HCT116 (cell line): Measurements from ENCODE around the gene NUBPL. TPM values are rescaled to one million over a fixed set of nuclear protein-coding genes. Genes with fewer than 3 reads are reported as not detected.

Source experiments
- ATAC-seq: fragments of 200-7000 bp; cut with Tn5 transposase; 2 replicates; pipeline ENCODE4 v1.9.1; 2020; ENCODE audit warnings: mild to moderate bottlenecking, moderate library complexity
- BruUV-seq: library from RNA; stranded (reverse); fragments of 400-500 nt; replicated peaks from 2 replicates; lab custom pipeline; 2021; lab: Mats Ljungman, UMichigan
- CTCF ChIA-PET: fragments of 300-600 bp; sonication (Branson Sonifier 250); formaldehyde crosslinking; loops from one replicate; lab custom pipeline; 2021; ENCODE audit warnings: antibody characterized with exemption; lab: Charles Lee
- POLR2A ChIA-PET: fragments of 300-600, 350-600 bp; sonication (Branson Sonifier 250); formaldehyde crosslinking; loops from one replicate; lab custom pipeline; 2021; ENCODE audit warnings: antibody characterized with exemption; lab: Charles Lee
- RAD21 ChIA-PET, 2 experiments: fragments of 300-600 bp; sonication (Branson Sonifier 250); formaldehyde crosslinking; loops; one replicate each; lab custom pipeline; 2023; ENCODE audit warnings: low total read pairs in 2 of 2; ENCODE audit not compliant: uncharacterized antibody in 2 of 2, unreplicated experiment in 2 of 2, low non-redundant PET in 1 of 2; lab: Charles Lee
- DNase-seq: peaks from one replicate; pipeline ENCODE4 v3.0.0-alpha.2; 2010; ENCODE audit warnings: low read depth, low spot score
- H2AFZ ChIP-seq: fragments of 200-600 bp; shearing (Covaris generic), sonication (generic); 2 replicates; pipeline ENCODE4 v1.6.1; 2017; ENCODE audit warnings: low read depth, mixed run types, mixed read lengths, antibody characterized with exemption, low read length; ENCODE audit not compliant: poor library complexity, severe bottlenecking
- H3K27ac ChIP-seq: 2 replicates; pipeline ENCODE4 v1.5.1; 2012; ENCODE audit warnings: low read depth, low read length
- H3K27me3 ChIP-seq: fragments of 200-600 bp; sonication (generic); 2 replicates; pipeline ENCODE4 v1.6.1; 2016; ENCODE audit warnings: mixed run types, low read length, mixed read lengths; ENCODE audit not compliant: insufficient read depth
- H3K36me3 ChIP-seq, 2 experiments: fragments of 200-500 bp in 1 of 2; fragments of 200-600 bp in 1 of 2; sonication (Bioruptor generic) in 1 of 2; sonication (generic) in 1 of 2; 2 replicates each; pipeline versions ENCODE4 v1.5.1 to v1.6.1; 2014 to 2016; ENCODE audit warnings: low read length in 2 of 2, inconsistent platforms in 1 of 2, mixed read lengths in 1 of 2, mixed run types in 1 of 2; ENCODE audit not compliant: insufficient read depth in 2 of 2, control insufficient read depth in 1 of 2
- H3K4me1 ChIP-seq, 2 experiments: fragments of 200-600 bp in 1 of 2; sonication (generic) in 1 of 2; 2 replicates each; pipeline versions ENCODE4 v1.5.1 to v1.6.1; 2012 to 2017; ENCODE audit warnings: low read length in 2 of 2, inconsistent platforms in 1 of 2, mild to moderate bottlenecking in 1 of 2, mixed read lengths in 1 of 2, mixed run types in 1 of 2, moderate library complexity in 1 of 2; ENCODE audit not compliant: insufficient read depth in 2 of 2, control insufficient read depth in 1 of 2
- H3K4me2 ChIP-seq: fragments of 200-600 bp; sonication (generic); 2 replicates; pipeline ENCODE4 v1.6.1; 2017; ENCODE audit warnings: mixed run types, low read length, mixed read lengths
- H3K4me3 ChIP-seq, 2 experiments: fragments of 200-600 bp in 1 of 2; sonication (generic) in 1 of 2; replicated peaks in 1 of 2; 2 replicates each; pipeline ENCODE4 v1.5.1; 2011 to 2016; ENCODE audit warnings: low read length in 2 of 2, control low read depth in 1 of 2, low read depth in 1 of 2, mild to moderate bottlenecking in 1 of 2, mixed read lengths in 1 of 2, mixed run types in 1 of 2
- H3K79me2 ChIP-seq: fragments of 200-600 bp; sonication (generic); 2 replicates; pipeline ENCODE4 v1.6.1; 2017; ENCODE audit warnings: mild to moderate bottlenecking, mixed run types, low read length, moderate library complexity, mixed read lengths; ENCODE audit not compliant: insufficient read depth
- H3K9ac ChIP-seq: fragments of 200-600 bp; sonication (generic); 2 replicates; pipeline ENCODE4 v1.6.1; 2016; ENCODE audit warnings: low read length, mixed read lengths
- H3K9me2 ChIP-seq: fragments of 200-600 bp; sonication (generic), shearing (Covaris generic); 2 replicates; pipeline ENCODE4 v1.6.1; 2017; ENCODE audit warnings: mixed run types, mild to moderate bottlenecking, moderate library complexity; ENCODE audit not compliant: insufficient read depth
- H3K9me3 ChIP-seq, 2 experiments: fragments of 200-500 bp in 1 of 2; fragments of 200-600 bp in 1 of 2; sonication (Bioruptor generic) in 1 of 2; sonication (generic) in 1 of 2; 2 replicates each; pipeline ENCODE4 v1.6.1; 2014 to 2017; ENCODE audit warnings: low read length in 2 of 2, mixed read lengths in 2 of 2, inconsistent platforms in 1 of 2, low read depth in 1 of 2, mild to moderate bottlenecking in 1 of 2, mixed run types in 1 of 2, moderate library complexity in 1 of 2; ENCODE audit not compliant: control insufficient read depth in 1 of 2, insufficient read depth in 1 of 2
- H4K20me1 ChIP-seq: fragments of 200-600 bp; sonication (generic), shearing (Covaris generic); 2 replicates; pipeline ENCODE4 v1.6.1; 2017; ENCODE audit warnings: mixed run types, mild to moderate bottlenecking, moderate library complexity; ENCODE audit not compliant: insufficient read depth
- ATF3 ChIP-seq: IDR thresholded peaks from 2 replicates; pipeline ENCODE4 v1.6.1; 2012
- CBX3 ChIP-seq: IDR thresholded peaks from 2 replicates; pipeline ENCODE4 v1.6.1; 2012; ENCODE audit warnings: low read depth
- CEBPB ChIP-seq: IDR thresholded peaks from 2 replicates; pipeline ENCODE4 v1.6.1; 2012; ENCODE audit warnings: low read depth
- ELF1 ChIP-seq: IDR thresholded peaks from 2 replicates; pipeline ENCODE4 v1.6.1; 2012; ENCODE audit warnings: low read depth, borderline replicate concordance
- FOSL1 ChIP-seq: IDR thresholded peaks from 2 replicates; pipeline ENCODE4 v1.6.1; 2012; ENCODE audit warnings: low read depth
- JUND ChIP-seq: IDR thresholded peaks from 2 replicates; pipeline ENCODE4 v1.6.1; 2012
- MAX ChIP-seq: IDR thresholded peaks from 2 replicates; pipeline ENCODE4 v1.6.1; 2012
- RAD21 ChIP-seq: IDR thresholded peaks from 2 replicates; pipeline ENCODE4 v1.6.1; 2012; ENCODE audit warnings: low read depth, mild to moderate bottlenecking
- SIN3A ChIP-seq: IDR thresholded peaks from 2 replicates; pipeline ENCODE4 v1.6.1; 2012; ENCODE audit warnings: low read depth
- SRF ChIP-seq: IDR thresholded peaks from 2 replicates; pipeline ENCODE4 v1.6.1; 2012; ENCODE audit warnings: low read depth
- ZBTB33 ChIP-seq: IDR thresholded peaks from 2 replicates; pipeline ENCODE4 v1.6.1; 2011; ENCODE audit warnings: mild to moderate bottlenecking, low read length, moderate library complexity; ENCODE audit not compliant: insufficient replicate concordance; ENCODE audit errors: extremely low read depth
- ZFX ChIP-seq: fragments of 450-650 bp; IDR thresholded peaks from 2 replicates; pipeline ENCODE4 v1.6.1; 2017
- intact Hi-C: fragments of 100-400 bp; cut with micrococcal nuclease; formaldehyde crosslinking; loops from 2 replicates; pipeline ENCODE4 v1.10.0; 2022
- total RNA-seq: library from RNA; stranded (reverse); gene quantifications from one replicate; pipeline ENCODE4 v1.2.1, GENCODE V29; 2021; ENCODE audit not compliant: unreplicated experiment

The NUBPL gene
- total RNA-seq, 1 experiment from 2014 or later = 11.3 TPM

- Histone ChIP-seq H3K9me3 (no peaks in the 10 kb centered on the region), H3K9ac (no peak overlapping the region)
- no peak for DNase-seq
- RAD21 ChIA-PET = no interaction called here
- TF ChIP-seq CEBPB (no peak), SRF (no peak), SIN3A (no peak), FOSL1 (no peak), ZBTB33 (no peak), ZFX (no peak), ELF1 (no peak), RAD21 (no peak), ATF3 (no peak), MAX (no peak), JUND (no peak), CBX3 (no peak)
- TF ChIP-seq, all 23 proteins: peak for 0
- Histone ChIP-seq H3K4me1 (peaks cover 0 to 8% of the 10 kb centered on the region in 2 experiments; a peak in 1 of 4 replicates), H3K36me3 (no peaks in the 10 kb centered on the region), H2AFZ (no peak overlapping the region), H3K27ac (no peak overlapping the region), H3K79me2 (no peaks in the 10 kb centered on the region), H3K4me3 (no peak overlapping the region), H3K9me2 (no peaks in the 10 kb centered on the region), H4K20me1 (no peaks in the 10 kb centered on the region), H3K27me3 (no peaks in the 10 kb centered on the region), H3K4me2 (no peak overlapping the region)
- POLR2A ChIA-PET = no interaction called here
- intact Hi-C loops = no loop called here
- BruUV-seq = no TSS peak
- ATAC-seq = no peak
- CTCF ChIA-PET = no interaction called here
Observed at GRCh38 chr14:31843361-31844091, 282.3 kb downstream of the NUBPL start.
